GM19328 (cell line): ENCODE data around the gene CLTRN.
"Not testable (repeated sequence)": the region's sequence is repeated elsewhere in the genome, so short reads cannot be mapped to it uniquely, and the experiment has no call there.

Source experiments
- ATAC-seq: cut with Tn5 transposase; IDR thresholded peaks from one replicate; pipeline ENCODE4 v1.9.1; 2021; ENCODE audit warnings: mild to moderate bottlenecking, moderate library complexity; ENCODE audit not compliant: unreplicated experiment

CLTRN gene, protein sequence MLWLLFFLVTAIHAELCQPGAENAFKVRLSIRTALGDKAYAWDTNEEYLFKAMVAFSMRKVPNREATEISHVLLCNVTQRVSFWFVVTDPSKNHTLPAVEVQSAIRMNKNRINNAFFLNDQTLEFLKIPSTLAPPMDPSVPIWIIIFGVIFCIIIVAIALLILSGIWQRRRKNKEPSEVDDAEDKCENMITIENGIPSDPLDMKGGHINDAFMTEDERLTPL

DNA sequence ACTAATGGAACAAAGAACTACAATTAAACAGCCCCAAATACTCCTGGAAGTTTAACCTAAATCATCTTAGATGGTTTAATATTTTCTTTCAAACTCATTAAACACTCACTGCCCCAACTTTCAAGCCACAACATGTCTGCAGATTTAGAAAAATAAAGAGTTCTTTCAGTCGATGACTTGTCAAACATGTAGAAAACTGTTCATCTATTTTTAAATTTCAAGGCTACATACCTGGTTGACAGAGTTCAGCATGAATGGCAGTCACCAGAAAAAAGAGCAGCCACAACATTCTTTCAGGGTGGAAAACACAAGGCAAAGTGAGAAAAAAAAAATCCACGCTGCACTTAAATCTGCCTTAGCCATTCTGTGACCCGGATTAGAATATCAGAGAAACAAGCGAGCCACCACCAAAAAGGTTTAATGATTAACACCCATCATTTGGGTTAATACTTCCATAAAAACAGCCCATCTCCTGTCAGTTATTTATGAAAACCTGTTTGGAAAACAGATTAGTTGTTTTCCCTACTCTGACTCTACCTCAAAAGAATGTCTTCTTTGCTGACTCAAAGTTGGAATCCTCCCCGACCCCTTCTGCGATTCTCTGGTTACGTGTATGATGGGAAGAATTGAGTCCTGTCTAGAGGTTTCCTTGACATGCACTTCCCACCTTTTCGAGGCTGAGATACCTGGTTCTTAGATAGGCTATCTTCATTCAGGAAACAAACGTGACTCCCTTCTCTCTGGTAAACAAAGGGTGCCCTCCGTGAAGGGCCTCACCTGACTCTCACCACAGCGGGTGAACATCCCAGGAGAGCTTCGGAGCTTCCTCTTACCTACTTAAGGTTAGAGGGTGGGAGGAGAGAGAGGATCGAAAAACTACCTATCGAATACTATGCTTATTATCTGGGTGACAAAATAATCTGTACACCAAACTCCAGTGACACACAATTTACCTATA, at the start of gene CLTRN:
Gene CLTRN (minus strand): TSS at position 319 of the 958 bp plus-strand sequence. CDS start 30 bp downstream, at position 289.
- no peak for ATAC-seq

DNA sequence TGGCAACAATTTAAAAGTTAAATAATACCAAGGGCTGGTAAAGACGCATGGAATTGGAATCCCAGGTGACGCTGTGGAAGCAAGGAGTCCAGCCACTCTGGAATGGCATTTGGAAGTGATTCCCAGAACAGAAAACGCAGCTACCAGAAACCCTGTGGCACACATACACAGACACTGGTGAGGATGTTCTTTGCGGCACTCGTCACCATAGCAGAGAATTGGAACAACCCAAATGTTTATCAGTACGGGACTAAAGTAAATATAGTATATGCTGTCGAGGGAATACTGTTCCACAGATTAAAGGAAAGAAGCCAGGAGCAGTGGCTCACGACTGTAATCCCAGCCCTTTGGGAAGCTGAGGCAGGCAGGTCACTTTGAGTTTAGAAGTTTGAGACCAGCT, 39.7 kb upstream of the CLTRN start:
- not testable (repeated sequence) for ATAC-seq

DNA sequence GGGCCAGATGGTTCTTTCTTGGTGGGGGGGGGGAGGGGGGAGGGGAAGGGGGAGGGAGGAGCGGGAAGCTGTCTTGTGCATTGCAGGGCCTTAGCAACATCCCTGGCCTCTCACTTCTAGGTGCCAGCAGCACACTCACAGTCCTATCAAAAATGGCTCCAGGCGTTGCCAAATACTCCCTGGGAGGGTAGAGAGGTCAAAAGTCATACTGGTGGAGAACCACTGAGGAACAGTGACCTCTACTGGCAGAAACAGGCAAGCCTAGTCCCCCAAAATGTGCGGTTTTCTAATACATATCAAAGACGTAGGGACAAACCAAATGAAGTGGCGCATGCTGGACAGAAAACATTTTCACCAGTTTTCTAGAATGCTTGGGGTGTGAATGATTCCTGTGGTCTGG, 39.2 kb upstream of the CLTRN start:
- ATAC-seq, result not testable (repeated sequence)

GRCh38 chrX:15702488-15703371, 38.1 kb upstream of the CLTRN start:
- no peak for ATAC-seq

- ATAC-seq, result no peak
Measured at GRCh38 chrX:15696516-15696915, 31.9 kb upstream of the CLTRN start.

GRCh38 chrX:15694941-15695451, 30.4 kb upstream of the CLTRN start:
- ATAC-seq, result no peak

GRCh38 chrX:15686818-15687685, 22.4 kb upstream of the CLTRN start:
- peak; percentile 74 for ATAC-seq

DNA sequence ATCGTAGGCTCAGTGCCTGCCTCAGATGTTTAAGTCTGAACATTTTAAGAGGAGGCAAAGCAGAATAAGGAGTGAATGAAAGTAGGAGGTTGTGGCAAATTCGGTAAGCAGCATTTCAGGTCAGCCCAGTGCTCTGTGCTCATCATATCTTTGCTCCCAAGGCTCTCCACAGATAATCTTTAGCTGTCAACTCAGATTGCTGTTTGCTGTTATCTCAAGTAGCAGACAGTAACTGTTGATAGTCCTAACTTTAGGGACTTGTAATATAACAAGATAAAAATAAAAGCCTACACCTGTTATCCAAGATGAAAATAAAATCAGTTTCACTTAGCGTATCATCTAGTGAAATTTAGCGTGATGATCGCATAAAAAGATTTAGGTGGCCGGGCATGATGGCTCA, 18.6 kb upstream of the CLTRN start:
- no peak for ATAC-seq

GRCh38 chrX:15681433-15681832, 16.8 kb upstream of the CLTRN start:
- no peak for ATAC-seq

DNA sequence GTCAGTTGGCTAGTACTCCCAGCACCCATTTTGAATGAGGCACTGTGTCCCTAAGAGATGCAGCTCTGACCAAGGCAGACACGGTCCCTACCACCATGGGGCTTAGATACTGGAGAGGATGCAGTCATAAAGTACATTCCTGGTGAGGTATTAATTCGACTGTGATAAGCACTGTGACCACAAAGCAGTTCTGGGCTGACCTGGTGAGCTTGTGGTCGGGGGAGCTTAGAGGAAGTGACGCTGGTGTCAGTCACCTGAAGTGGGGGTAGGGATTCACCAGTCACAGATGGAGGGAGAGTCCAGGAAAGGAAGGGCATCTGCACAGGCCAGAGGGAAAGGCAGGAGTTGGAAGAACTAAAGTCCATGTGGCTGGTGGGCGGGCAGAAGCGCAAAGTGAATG, 15.8 kb upstream of the CLTRN start:
- ATAC-seq, result no peak

- no peak for ATAC-seq
Measured at GRCh38 chrX:15679246-15679645, 14.6 kb upstream of the CLTRN start.

DNA sequence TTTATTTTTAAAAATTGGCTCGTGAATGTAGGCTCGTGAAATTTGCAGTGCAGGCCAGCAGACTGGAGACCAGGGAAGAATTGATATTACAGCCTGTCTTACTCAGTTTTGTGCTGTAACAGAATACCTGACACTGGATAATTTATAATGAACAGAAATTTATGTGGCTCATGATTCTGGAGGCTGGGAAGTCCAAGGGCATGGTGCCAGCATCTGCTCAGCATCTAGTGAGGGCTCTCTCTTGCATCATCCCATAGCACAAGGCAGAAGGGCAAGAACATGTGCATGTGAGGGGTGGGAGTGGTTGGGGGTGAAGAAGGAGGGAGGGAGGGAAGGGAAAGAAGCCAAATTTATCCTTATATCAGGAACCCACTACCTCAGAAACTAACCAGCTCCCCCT, 13.7 kb upstream of the CLTRN start:
- ATAC-seq, result no peak

DNA sequence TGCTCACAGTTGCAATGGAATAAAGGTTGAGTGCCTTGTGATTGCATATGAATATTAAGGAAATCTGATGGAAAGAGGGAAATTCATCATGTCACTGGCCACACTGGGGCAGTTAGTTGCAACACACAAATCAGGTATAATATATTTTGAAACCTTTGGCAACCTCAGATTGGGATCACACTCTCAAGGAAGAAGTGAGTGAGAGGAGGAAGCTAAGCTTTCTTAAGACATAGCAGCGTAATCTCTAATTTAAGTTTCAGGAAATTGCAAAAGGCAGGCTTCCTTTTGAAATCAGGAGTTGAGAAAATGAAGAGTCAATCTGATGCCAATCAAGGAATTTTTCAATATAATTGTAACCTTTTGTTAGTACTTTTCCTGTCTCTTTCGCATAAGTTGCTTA, 12.3 kb upstream of the CLTRN start:
- no peak for ATAC-seq

DNA sequence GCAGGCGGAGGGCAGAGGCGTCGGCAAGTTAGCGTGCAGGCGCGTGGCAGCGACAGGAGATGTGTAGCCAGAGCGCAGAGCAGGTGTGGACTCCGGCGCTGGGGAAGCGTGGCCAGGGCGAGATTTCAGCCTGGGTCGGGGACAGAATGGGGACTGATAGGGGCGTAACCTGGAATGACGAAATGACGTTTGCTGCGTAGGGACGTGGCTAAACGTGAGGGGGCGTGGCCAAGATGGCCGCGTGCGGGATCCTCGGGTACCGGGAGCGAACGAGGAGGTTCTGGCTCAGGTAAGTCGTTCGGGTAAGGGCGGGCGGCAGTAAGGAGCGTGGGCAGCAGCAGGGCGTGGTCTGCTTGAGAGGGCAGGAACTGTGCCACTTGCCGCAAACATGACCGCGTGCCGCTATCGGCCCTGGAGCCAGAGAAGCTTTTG, 10.9 kb upstream of the CLTRN start:
- peak; percentile 70 for ATAC-seq

DNA sequence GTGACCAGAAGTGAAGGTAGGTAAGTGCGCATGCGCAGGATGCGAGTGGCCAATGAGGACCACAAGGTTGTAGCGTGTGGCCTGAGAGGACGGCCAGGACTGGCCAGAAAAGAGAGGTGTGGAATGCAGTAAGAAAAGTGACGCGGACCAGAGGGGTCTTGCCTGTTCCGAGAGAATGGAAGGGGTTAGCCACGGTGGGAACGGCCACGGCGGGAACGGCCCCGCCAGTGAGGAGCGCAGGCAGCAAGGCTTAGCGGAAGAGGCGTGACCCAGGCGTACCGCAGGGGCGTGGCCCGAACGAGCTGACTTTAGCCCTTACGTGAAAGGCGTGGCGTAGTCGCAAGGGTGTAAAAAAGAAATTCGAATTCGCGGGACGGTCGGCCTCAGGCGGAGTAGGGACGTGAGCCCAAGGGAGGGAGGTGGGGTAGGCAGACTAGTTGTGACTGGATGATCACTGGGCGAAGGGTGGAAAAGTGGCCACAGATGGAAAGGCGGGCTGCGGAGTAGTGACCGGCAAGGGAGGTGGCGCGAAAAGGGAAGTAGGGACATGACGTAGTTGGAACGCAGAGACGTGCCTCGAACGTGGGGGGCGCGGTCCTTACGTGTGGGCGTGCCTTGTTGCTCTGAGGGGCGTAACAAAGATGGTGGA, 10.4 kb upstream of the CLTRN start:
- ATAC-seq, result peak; percentile 82

- ATAC-seq, result no peak
Measured at GRCh38 chrX:15674514-15674840, 9.9 kb upstream of the CLTRN start.

DNA sequence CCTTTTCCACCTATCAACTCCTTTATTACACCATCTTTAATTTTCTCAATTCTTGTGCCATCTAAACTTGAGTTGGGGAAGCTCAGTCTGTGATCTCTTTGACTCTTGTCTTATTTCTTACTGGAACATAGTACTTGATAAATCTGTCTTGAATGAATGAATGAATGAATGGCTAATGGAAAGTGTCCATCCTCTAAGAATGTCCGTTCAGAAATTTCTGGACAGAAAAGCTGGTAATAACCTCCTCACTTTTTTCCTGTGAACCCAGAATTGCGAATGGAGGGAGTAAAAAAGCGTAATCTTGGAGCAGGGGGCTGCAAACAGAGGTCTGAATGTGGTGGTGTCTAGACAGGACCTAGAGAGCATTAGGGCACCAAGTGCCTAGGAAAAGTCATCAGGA, 9.4 kb upstream of the CLTRN start:
- no peak for ATAC-seq

- no peak for ATAC-seq
Measured at GRCh38 chrX:15672881-15673280, 8.3 kb upstream of the CLTRN start.

DNA sequence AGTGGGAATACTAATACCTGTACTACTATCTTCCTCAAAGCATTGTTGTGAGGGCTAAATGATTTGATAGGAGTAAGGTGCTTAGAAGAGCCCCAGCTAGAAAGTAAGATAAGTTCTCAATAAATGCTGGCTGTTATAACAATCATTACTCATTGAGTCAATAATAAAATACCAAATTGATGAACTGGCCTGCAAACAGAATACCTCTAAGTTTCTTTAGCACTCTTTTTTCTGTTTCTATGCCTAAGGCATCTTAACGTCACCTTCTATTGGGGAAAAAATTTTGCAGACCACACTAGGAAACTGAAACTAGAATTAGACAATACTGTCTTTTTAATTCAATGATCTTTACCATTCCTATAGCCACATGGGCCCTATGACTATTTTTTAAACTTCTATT, 1.2 kb downstream of the CLTRN start:
- ATAC-seq, result no peak

- not testable (repeated sequence) for ATAC-seq
Measured at GRCh38 chrX:15654804-15655203, 9.8 kb downstream of the CLTRN start.
